NCI-H524 treated with DMSO at 0.1 percent for 48 hours (cell line): ENCODE measurements around the gene MFSD2A.
"Not testable (repeated sequence)": the region's sequence is repeated elsewhere in the genome, so short reads cannot be mapped to it uniquely, and the experiment has no call there.

Source experiments
- DNase-seq: peaks from one replicate; lab custom pipeline; 2025; lab: John Stamatoyannopoulos, UW

The MFSD2A gene

GRCh38 chr1:40003156-40004093 is 48.5 kb downstream of the MFSD2A start:
- no peak for DNase-seq

- peak; percentile 29 for DNase-seq
These were observed 49.9 kb downstream of the MFSD2A start for GRCh38 chr1:40004857-40005256.

DNA sequence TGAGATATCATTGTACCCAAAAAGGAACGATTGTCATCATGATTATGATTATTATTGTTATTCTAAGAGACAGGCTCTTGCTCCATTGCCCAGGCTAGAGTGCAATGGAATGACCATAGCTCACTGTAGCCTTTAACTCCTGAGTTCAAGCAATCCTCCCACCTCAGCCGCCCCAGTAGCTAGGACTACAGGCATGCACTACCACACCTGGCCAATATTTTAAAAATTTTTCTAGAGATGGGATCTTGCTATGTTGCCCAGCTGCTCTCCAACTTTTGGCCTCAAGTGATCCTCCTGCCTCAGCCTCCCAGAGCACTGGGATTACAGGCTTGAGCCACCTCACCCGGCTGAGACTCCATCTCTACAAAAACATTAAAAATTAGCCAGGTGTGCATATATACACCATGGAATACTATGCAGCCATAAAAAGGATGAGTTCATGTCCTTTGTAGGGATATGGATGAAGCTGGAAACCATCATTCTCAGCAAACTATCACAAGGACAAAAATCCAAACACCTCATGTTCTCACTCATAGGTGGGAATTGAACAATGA is 52.6 kb downstream of the MFSD2A start:
- not testable (repeated sequence) for DNase-seq

GRCh38 chr1:40011198-40011597 is 56.3 kb downstream of the MFSD2A start:
- no peak for DNase-seq

DNA sequence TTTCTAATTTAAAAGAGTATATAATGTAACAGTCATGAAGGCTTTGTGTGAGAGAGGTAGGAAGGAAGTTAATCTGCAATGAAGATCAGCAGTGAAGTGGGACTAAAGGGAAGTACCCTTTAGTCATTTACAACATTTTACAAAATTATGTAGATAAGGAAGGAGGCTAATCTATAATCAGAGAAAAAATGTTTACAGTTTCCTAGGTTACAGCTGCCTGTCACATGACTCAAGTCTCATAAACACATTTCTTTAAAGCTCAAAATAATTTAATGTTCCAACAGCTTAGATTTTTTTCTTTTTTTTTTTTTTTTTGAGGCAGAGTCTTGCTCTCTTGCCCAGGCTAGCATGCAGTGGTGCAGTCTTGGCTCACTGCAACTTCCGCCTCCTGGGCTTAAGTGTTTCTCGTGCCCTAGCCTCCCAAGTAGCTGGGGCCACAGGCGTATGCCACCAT is 59.3 kb downstream of the MFSD2A start:
- no peak for DNase-seq

GRCh38 chr1:40014812-40015594 is 60.1 kb downstream of the MFSD2A start:
- DNase-seq, result no peak

GRCh38 chr1:40017951-40018575 is 63.1 kb downstream of the MFSD2A start:
- no peak for DNase-seq
